ENCODE results near the gene EBF3. TPM values are rescaled to one million over a fixed set of nuclear protein-coding genes. Genes with fewer than 3 reads are reported as not detected.

The EBF3 gene
- total RNA-seq, 1 experiment from 2014 or later: 0.22 TPM

DNA sequence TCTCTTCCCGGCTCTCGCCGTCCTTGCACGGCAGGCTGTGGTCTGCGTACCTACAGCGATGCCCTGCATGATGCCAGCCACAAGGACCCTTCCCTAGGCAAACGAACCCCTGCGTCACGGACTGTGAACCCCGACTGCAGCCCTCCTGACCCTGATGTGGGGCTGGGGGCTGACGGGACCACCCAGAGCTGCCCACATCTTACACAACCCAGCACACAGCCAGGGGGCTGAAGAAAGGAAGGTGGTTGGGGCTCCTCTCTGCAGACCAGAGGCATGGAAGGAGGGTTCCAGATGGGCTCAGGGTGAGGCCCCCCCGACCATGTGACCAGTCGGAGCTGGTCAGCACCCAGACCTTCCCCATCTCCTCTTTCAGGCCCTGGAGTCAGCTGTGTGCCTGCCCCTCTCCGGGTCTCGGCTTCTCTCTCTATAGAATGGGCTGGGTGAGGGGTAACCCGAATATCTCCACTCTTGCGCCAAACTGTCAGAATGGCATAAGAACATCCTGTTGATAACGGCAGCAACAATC is 41.4 kb downstream of the EBF3 start:
- no peak overlapping the region for H4K8ac ChIP-seq (replicated peaks; ENCODE audit: insufficient read length, low read depth, low read length)
- no peaks in the 10 kb centered on the region for H3K23me2 ChIP-seq (ENCODE audit: insufficient read length, low read depth, low read length, poor library complexity, severe bottlenecking)
- no peak overlapping the region for H4K5ac ChIP-seq (ENCODE audit: insufficient read length, low read depth, low read length)
- H2BK120ac ChIP-seq (ENCODE audit: low read depth, low read length, poor library complexity, severe bottlenecking): no peak overlapping the region
- no peaks in the 10 kb centered on the region for H3K4me1 ChIP-seq (ENCODE audit: insufficient read depth, low read length)
- H3K27ac ChIP-seq (ENCODE audit: insufficient read length, low read depth, low read length): no peak overlapping the region
- H2BK12ac ChIP-seq (ENCODE audit: insufficient read length, low read depth, low read length): no peak overlapping the region
- Mint-ChIP-seq H3K36me3 (ENCODE audit: insufficient read depth in 1 of 3, low read depth in 3 of 3) (no peaks in the 10 kb centered on the region), H3K9me3 (no peaks in the 10 kb centered on the region; a peak in 2 of 5 replicates), H3K27ac (no peak overlapping the region), H3K27me3 (ENCODE audit: low read depth) (no peaks in the 10 kb centered on the region), H3K4me3 (no peak overlapping the region), H3K4me1 (no peaks in the 10 kb centered on the region; a peak in 1 of 4 replicates)
- H2BK5ac ChIP-seq (ENCODE audit: insufficient read length, low read length): no peak overlapping the region
- no peak overlapping the region for H2AK5ac ChIP-seq (ENCODE audit: insufficient read length, low read length)
- H3T11ph ChIP-seq (ENCODE audit: low read length): no peak overlapping the region
- no peaks in the 10 kb centered on the region for H3K9me3 ChIP-seq (ENCODE audit: control insufficient read depth, low read depth, low read length)
- H3K23ac ChIP-seq (ENCODE audit: insufficient read length, low read depth, low read length): no peak overlapping the region
- H3K27me3 ChIP-seq (ENCODE audit: insufficient read depth, low read length): no peaks in the 10 kb centered on the region
- no peak overlapping the region for H3K4me2 ChIP-seq (ENCODE audit: insufficient read depth, insufficient read length, low read length)
- no peaks in the 10 kb centered on the region for H4K20me1 ChIP-seq (ENCODE audit: control insufficient read depth, insufficient read depth, insufficient read length)
- no peak overlapping the region for H2BK15ac ChIP-seq (ENCODE audit: low read depth, low read length)
- H3K56ac ChIP-seq (ENCODE audit: insufficient read length, low read depth, low read length): no peak overlapping the region
- no peaks in the 10 kb centered on the region for H3K79me2 ChIP-seq (ENCODE audit: insufficient read depth, low read length)
- no peak for DNase-seq
- no peak overlapping the region for H2AFZ ChIP-seq (ENCODE audit: low read length)
- H3K14ac ChIP-seq (ENCODE audit: insufficient read depth, low read length): no peak overlapping the region
- H3K4ac ChIP-seq (ENCODE audit: low read depth, low read length): no peak overlapping the region
- H3K18ac ChIP-seq (ENCODE audit: insufficient read length, low read depth, low read length): no peak overlapping the region
- no peak overlapping the region for H3K9ac ChIP-seq (ENCODE audit: extremely low read depth, insufficient read length, low read length)
- no peaks in the 10 kb centered on the region for H3K79me1 ChIP-seq (ENCODE audit: insufficient read depth, low read depth, low read length, poor library complexity, severe bottlenecking)
- TF ChIP-seq, protein P1, sequence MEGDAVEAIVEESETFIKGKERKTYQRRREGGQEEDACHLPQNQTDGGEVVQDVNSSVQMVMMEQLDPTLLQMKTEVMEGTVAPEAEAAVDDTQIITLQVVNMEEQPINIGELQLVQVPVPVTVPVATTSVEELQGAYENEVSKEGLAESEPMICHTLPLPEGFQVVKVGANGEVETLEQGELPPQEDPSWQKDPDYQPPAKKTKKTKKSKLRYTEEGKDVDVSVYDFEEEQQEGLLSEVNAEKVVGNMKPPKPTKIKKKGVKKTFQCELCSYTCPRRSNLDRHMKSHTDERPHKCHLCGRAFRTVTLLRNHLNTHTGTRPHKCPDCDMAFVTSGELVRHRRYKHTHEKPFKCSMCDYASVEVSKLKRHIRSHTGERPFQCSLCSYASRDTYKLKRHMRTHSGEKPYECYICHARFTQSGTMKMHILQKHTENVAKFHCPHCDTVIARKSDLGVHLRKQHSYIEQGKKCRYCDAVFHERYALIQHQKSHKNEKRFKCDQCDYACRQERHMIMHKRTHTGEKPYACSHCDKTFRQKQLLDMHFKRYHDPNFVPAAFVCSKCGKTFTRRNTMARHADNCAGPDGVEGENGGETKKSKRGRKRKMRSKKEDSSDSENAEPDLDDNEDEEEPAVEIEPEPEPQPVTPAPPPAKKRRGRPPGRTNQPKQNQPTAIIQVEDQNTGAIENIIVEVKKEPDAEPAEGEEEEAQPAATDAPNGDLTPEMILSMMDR (conservative IDR thresholded peaks at IDR 0.05): no peak
- H4K91ac ChIP-seq (ENCODE audit: insufficient read length, low read depth, low read length): no peak overlapping the region
- no CpG with 5 or more reads among the region's 18 CpGs for WGBS (ENCODE audit: extremely low coverage, insufficient read length, low lambda C conversion rate)
- no peak overlapping the region for H2BK20ac ChIP-seq (ENCODE audit: low read depth, low read length, poor library complexity, severe bottlenecking)
